H9 (cell line): ENCODE measurements around the gene TTC28. TPM values are rescaled to one million over a fixed set of nuclear protein-coding genes. Genes with fewer than 3 reads are reported as not detected.

Experiments
- DNase-seq: peaks from one replicate; pipeline ENCODE4 v3.0.0-alpha.2; 2017
- H2AFZ ChIP-seq: one replicate; pipeline ENCODE4 v1.6.1; 2013; ENCODE audit warnings: mild to moderate bottlenecking, low read length, control low read depth, moderate library complexity
- H2AK5ac ChIP-seq: 2 replicates; pipeline ENCODE4 v1.6.1; 2013; ENCODE audit warnings: low read length, control low read depth, mixed read lengths; ENCODE audit not compliant: insufficient read length
- H2BK120ac ChIP-seq: one replicate; pipeline ENCODE4 v1.6.1; 2013; ENCODE audit warnings: low read depth, mild to moderate bottlenecking, low read length, control low read depth, inconsistent platforms; ENCODE audit not compliant: poor library complexity, severe bottlenecking
- H2BK12ac ChIP-seq: 2 replicates; pipeline ENCODE4 v1.6.1; 2013; ENCODE audit warnings: low read length, control low read depth, mixed read lengths, low read depth; ENCODE audit not compliant: insufficient read length
- H2BK15ac ChIP-seq: 2 replicates; pipeline ENCODE4 v1.6.1; 2013; ENCODE audit warnings: low read depth, low read length, control low read depth
- H2BK20ac ChIP-seq: one replicate; pipeline ENCODE4 v1.6.1; 2013; ENCODE audit warnings: low read depth, mild to moderate bottlenecking, low read length, control low read depth, inconsistent platforms; ENCODE audit not compliant: poor library complexity, severe bottlenecking
- H2BK5ac ChIP-seq: 2 replicates; pipeline ENCODE4 v1.6.1; 2013; ENCODE audit warnings: low read length, control low read depth, mixed read lengths; ENCODE audit not compliant: insufficient read length
- H3K14ac ChIP-seq: 2 replicates; pipeline ENCODE4 v1.6.1; 2013; ENCODE audit warnings: low read length, control low read depth; ENCODE audit not compliant: insufficient read depth
- H3K18ac ChIP-seq: 2 replicates; pipeline ENCODE4 v1.6.1; 2013; ENCODE audit warnings: low read depth, mild to moderate bottlenecking, mixed read lengths, low read length, control low read depth; ENCODE audit not compliant: insufficient read length
- H3K23ac ChIP-seq: 2 replicates; pipeline ENCODE4 v1.6.1; 2013; ENCODE audit warnings: low read length, control low read depth, mixed read lengths, low read depth; ENCODE audit not compliant: insufficient read length
- H3K23me2 ChIP-seq: 2 replicates; pipeline ENCODE4 v1.6.1; 2013; ENCODE audit warnings: low read depth, mild to moderate bottlenecking, mixed read lengths, low read length, control low read depth; ENCODE audit not compliant: insufficient read length, poor library complexity, severe bottlenecking
- H3K27ac ChIP-seq: 2 replicates; pipeline ENCODE4 v1.5.1; 2013; ENCODE audit warnings: low read length, control low read depth, mixed read lengths, low read depth; ENCODE audit not compliant: insufficient read length
- H3K27me3 ChIP-seq: 2 replicates; pipeline ENCODE4 v1.6.1; 2013; ENCODE audit warnings: low read length, control low read depth, inconsistent platforms; ENCODE audit not compliant: insufficient read depth
- H3K4ac ChIP-seq: 2 replicates; pipeline ENCODE4 v1.6.1; 2013; ENCODE audit warnings: low read depth, mild to moderate bottlenecking, control low read depth, inconsistent platforms, low read length, moderate library complexity
- H3K4me1 ChIP-seq: 2 replicates; pipeline ENCODE4 v1.6.1; 2013; ENCODE audit warnings: low read length, control low read depth, inconsistent platforms; ENCODE audit not compliant: insufficient read depth
- H3K4me2 ChIP-seq: 2 replicates; pipeline ENCODE4 v1.6.1; 2013; ENCODE audit warnings: low read length, control low read depth, mixed read lengths; ENCODE audit not compliant: insufficient read length, insufficient read depth
- H3K56ac ChIP-seq: 2 replicates; pipeline ENCODE4 v1.6.1; 2013; ENCODE audit warnings: low read depth, mild to moderate bottlenecking, mixed read lengths, low read length, control low read depth; ENCODE audit not compliant: insufficient read length
- H3K79me1 ChIP-seq: 2 replicates; pipeline ENCODE4 v1.6.1; 2013; ENCODE audit warnings: low read depth, mild to moderate bottlenecking, moderate library complexity, low read length, control low read depth, inconsistent platforms; ENCODE audit not compliant: insufficient read depth, poor library complexity, severe bottlenecking
- H3K79me2 ChIP-seq: 2 replicates; pipeline ENCODE4 v1.6.1; 2013; ENCODE audit warnings: low read length, control low read depth, inconsistent platforms; ENCODE audit not compliant: insufficient read depth
- H3K9ac ChIP-seq: 2 replicates; pipeline ENCODE4 v1.6.1; 2013; ENCODE audit warnings: low read length, control low read depth, mixed read lengths; ENCODE audit not compliant: insufficient read length; ENCODE audit errors: extremely low read depth
- H3K9me3 ChIP-seq: one replicate; pipeline ENCODE4 v1.6.1; 2013; ENCODE audit warnings: low read depth, low read length, inconsistent platforms; ENCODE audit not compliant: control insufficient read depth
- H3T11ph ChIP-seq: one replicate; pipeline ENCODE4 v1.6.1; 2013; ENCODE audit warnings: mild to moderate bottlenecking, low read length, control low read depth, inconsistent platforms
- H4K20me1 ChIP-seq: one replicate; pipeline ENCODE4 v1.6.1; 2013; ENCODE audit not compliant: control insufficient read depth, insufficient read length, insufficient read depth
- H4K5ac ChIP-seq: 2 replicates; pipeline ENCODE4 v1.6.1; 2013; ENCODE audit warnings: low read depth, mild to moderate bottlenecking, mixed read lengths, low read length, control low read depth; ENCODE audit not compliant: insufficient read length
- H4K8ac ChIP-seq: replicated peaks from 2 replicates; pipeline ENCODE4 v1.6.1; 2013; ENCODE audit warnings: low read length, control low read depth, mixed read lengths, low read depth; ENCODE audit not compliant: insufficient read length
- H4K91ac ChIP-seq: 2 replicates; pipeline ENCODE4 v1.6.1; 2013; ENCODE audit warnings: low read depth, mild to moderate bottlenecking, moderate library complexity, mixed read lengths, low read length, control low read depth; ENCODE audit not compliant: insufficient read length
- H3K27ac Mint-ChIP-seq, 3 experiments: 2 replicates in 2 of 3; 3 replicates in 1 of 3; pipeline ENCODE4 v1.8.0; 2020 to 2021; ENCODE audit warnings: mixed read lengths in 3 of 3, mild to moderate bottlenecking in 1 of 3, moderate library complexity in 1 of 3
- H3K27me3 Mint-ChIP-seq: 2 replicates; pipeline ENCODE4 v1.8.0; 2021; ENCODE audit warnings: low read depth, mild to moderate bottlenecking, moderate library complexity, mixed read lengths
- H3K36me3 Mint-ChIP-seq, 3 experiments: 2 replicates in 2 of 3; 3 replicates in 1 of 3; pipeline ENCODE4 v1.8.0; 2020 to 2021; ENCODE audit warnings: low read depth in 3 of 3, mixed read lengths in 3 of 3; ENCODE audit not compliant: insufficient read depth in 1 of 3
- H3K4me1 Mint-ChIP-seq, 2 experiments: 2 replicates each; pipeline ENCODE4 v1.8.0; 2020; ENCODE audit warnings: mixed read lengths in 2 of 2
- H3K4me3 Mint-ChIP-seq, 2 experiments: 2 replicates in 1 of 2; 3 replicates in 1 of 2; pipeline ENCODE4 v1.8.0; 2020 to 2021; ENCODE audit warnings: mild to moderate bottlenecking in 2 of 2, mixed read lengths in 2 of 2, moderate library complexity in 1 of 2
- H3K9me3 Mint-ChIP-seq, 2 experiments: 2 replicates in 1 of 2; 3 replicates in 1 of 2; pipeline ENCODE4 v1.8.0; 2020; ENCODE audit warnings: mild to moderate bottlenecking in 2 of 2, mixed read lengths in 2 of 2, moderate library complexity in 1 of 2
- WGBS: extraction: QIAGEN DNeasy Blood & Tissue Kit; methylation state at CpG from one replicate; pipeline ENCODE4 v1.1.7; 2013; ENCODE audit warnings: missing lambda C conversion rate, low lambda C conversion rate, mixed read lengths; ENCODE audit not compliant: insufficient read length; ENCODE audit errors: extremely low coverage; 5-methylcytosine and 5-hydroxymethylcytosine counted together
- total RNA-seq: library from RNA; stranded (reverse); gene quantifications from 2 replicates; pipeline ENCODE4 v1.2.1, GENCODE V29; 2021
- TF ChIP-seq, protein P1 (sequence below): fragments of 200-600 bp; sonication (generic); conservative IDR thresholded peaks from 3 replicates; pipeline ENCODE4 v1.8.0; 2021; ENCODE audit warnings: antibody characterized with exemption, mild to moderate bottlenecking

Gene TTC28
- total RNA-seq, 1 experiment from 2014 or later: 13.6 TPM

DNA sequence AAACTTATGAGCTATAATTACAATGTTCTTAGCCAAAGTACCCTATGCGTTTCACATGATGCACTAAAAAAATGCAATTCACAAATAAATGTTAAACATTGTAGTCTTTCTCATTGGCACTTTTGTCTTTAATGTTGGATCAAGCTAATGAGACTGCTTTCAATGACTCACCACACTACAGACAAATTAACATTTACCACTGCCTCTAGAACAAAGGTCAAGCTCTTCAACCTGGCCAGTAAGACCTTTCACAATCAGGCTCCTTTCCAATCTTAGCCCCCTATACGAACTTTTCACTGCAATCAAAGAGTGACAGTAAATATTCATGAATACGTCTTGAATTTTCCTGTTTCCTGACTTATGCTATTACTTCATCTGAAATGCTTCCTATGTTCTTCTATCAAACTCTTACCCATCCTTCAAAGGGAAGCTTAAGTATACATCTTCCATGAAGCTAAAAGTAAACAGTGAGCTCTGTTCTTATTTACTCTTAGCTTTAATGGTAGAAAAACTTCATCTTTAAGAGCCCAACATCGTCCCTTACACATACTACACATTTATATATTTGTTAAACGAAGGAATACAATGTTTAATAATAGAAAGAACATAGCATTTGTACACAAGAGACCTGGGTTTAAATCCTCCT is 433.9 kb downstream of the TTC28 start:
- H3K4me2 ChIP-seq: no peak overlapping the region

More for the DNA sequence above, 433.9 kb downstream of the TTC28 start:
- Mint-ChIP-seq H3K27me3 (peaks cover 68% of the 10 kb centered on the region), H3K36me3 (no peaks in the 10 kb centered on the region), H3K4me3 (no peak overlapping the region), H3K9me3 (no peaks in the 10 kb centered on the region), H3K27ac (no peak overlapping the region), H3K4me1 (peaks cover 16 to 20% of the 10 kb centered on the region in 2 experiments)
- Histone ChIP-seq H3K9me3 (no peaks in the 10 kb centered on the region), H4K20me1 (no peaks in the 10 kb centered on the region), H3K23ac (no peak overlapping the region), H3K56ac (no peak overlapping the region), H2BK120ac (no peak overlapping the region), H3K79me1 (no peaks in the 10 kb centered on the region), H3K14ac (no peak overlapping the region), H2BK5ac (no peak overlapping the region), H3K18ac (no peak overlapping the region), H3K23me2 (no peaks in the 10 kb centered on the region), H4K91ac (no peak overlapping the region), H3K27ac (no peak overlapping the region), H4K5ac (no peak overlapping the region), H2AK5ac (no peak overlapping the region), H3K27me3 (no peaks in the 10 kb centered on the region; the same call in 1 of the 2 replicates), H3K4me1 (no peaks in the 10 kb centered on the region), H3K4ac (no peak overlapping the region), H2BK15ac (no peak overlapping the region), H3K9ac (no peak overlapping the region), H3T11ph (no peak overlapping the region), H2BK12ac (no peak overlapping the region), H2AFZ (no peak overlapping the region), H3K79me2 (no peaks in the 10 kb centered on the region), H4K8ac (no peak overlapping the region), H2BK20ac (no peak overlapping the region)
- TF ChIP-seq, protein P1, sequence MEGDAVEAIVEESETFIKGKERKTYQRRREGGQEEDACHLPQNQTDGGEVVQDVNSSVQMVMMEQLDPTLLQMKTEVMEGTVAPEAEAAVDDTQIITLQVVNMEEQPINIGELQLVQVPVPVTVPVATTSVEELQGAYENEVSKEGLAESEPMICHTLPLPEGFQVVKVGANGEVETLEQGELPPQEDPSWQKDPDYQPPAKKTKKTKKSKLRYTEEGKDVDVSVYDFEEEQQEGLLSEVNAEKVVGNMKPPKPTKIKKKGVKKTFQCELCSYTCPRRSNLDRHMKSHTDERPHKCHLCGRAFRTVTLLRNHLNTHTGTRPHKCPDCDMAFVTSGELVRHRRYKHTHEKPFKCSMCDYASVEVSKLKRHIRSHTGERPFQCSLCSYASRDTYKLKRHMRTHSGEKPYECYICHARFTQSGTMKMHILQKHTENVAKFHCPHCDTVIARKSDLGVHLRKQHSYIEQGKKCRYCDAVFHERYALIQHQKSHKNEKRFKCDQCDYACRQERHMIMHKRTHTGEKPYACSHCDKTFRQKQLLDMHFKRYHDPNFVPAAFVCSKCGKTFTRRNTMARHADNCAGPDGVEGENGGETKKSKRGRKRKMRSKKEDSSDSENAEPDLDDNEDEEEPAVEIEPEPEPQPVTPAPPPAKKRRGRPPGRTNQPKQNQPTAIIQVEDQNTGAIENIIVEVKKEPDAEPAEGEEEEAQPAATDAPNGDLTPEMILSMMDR: no peak
- no CpG with 5 or more reads among the region's 5 CpGs for WGBS
- DNase-seq: no peak
